Caco-2 (cell line): ENCODE results near the gene UGT1A4. TPM values are rescaled to one million over a fixed set of nuclear protein-coding genes. Genes with fewer than 3 reads are reported as not detected.

Experiments
- BruUV-seq: library from RNA; stranded (reverse); fragments of 400-500 nt; replicated peaks from 2 replicates; lab custom pipeline; 2021; lab: Mats Ljungman, UMichigan
- CTCF ChIA-PET: fragments of 300-600 bp; sonication (Branson Sonifier 250); formaldehyde crosslinking; loops from one replicate; lab custom pipeline; 2022; ENCODE audit warnings: antibody characterized with exemption; lab: Charles Lee
- POLR2A ChIA-PET: fragments of 300-600 bp; sonication (Branson Sonifier 250); formaldehyde crosslinking; loops from one replicate; lab custom pipeline; 2022; ENCODE audit warnings: antibody characterized with exemption; lab: Charles Lee
- DNase-seq, 2 experiments: peaks; one replicate each; pipeline versions ENCODE4 v3.0.0 to v3.0.0-alpha.2; 2020 to 2022
- H3K27me3 ChIP-seq: replicated peaks from 2 replicates; pipeline ENCODE4 v1.6.0; 2011; ENCODE audit warnings: low read length; ENCODE audit not compliant: control insufficient read depth, insufficient read depth
- H3K36me3 ChIP-seq: 2 replicates; pipeline ENCODE4 v1.5.1; 2011; ENCODE audit warnings: low read length; ENCODE audit not compliant: control insufficient read depth, insufficient read depth
- H3K4me1 ChIP-seq: fragments of 250-450 bp; sonication (Bioruptor Pico); 2 replicates; pipeline ENCODE4 v1.5.1; 2020; ENCODE audit warnings: mild to moderate bottlenecking
- H3K4me3 ChIP-seq: 2 replicates; pipeline ENCODE4 v1.5.1; 2011; ENCODE audit warnings: low read depth, mild to moderate bottlenecking, control low read depth, low read length
- H3K9me3 ChIP-seq: fragments of 250-450 bp; sonication (Bioruptor Pico); 2 replicates; pipeline ENCODE4 v1.5.1; 2020; ENCODE audit warnings: mild to moderate bottlenecking, moderate library complexity
- H3K27ac Mint-ChIP-seq: one replicate; pipeline ENCODE4 v1.8.0; 2022; ENCODE audit warnings: mixed read lengths; ENCODE audit not compliant: unreplicated experiment
- H3K27me3 Mint-ChIP-seq: one replicate; pipeline ENCODE4 v1.8.0; 2022; ENCODE audit warnings: mixed read lengths; ENCODE audit not compliant: insufficient read depth, unreplicated experiment
- H3K36me3 Mint-ChIP-seq: one replicate; pipeline ENCODE4 v1.8.0; 2022; ENCODE audit warnings: mild to moderate bottlenecking, mixed read lengths; ENCODE audit not compliant: insufficient read depth, unreplicated experiment
- H3K4me1 Mint-ChIP-seq: one replicate; pipeline ENCODE4 v1.8.0; 2022; ENCODE audit warnings: low read depth, mixed read lengths; ENCODE audit not compliant: unreplicated experiment
- H3K4me3 Mint-ChIP-seq: one replicate; pipeline ENCODE4 v1.8.0; 2022; ENCODE audit warnings: mild to moderate bottlenecking, moderate library complexity, mixed read lengths; ENCODE audit not compliant: unreplicated experiment
- H3K9me3 Mint-ChIP-seq: one replicate; pipeline ENCODE4 v1.8.0; 2022; ENCODE audit warnings: mixed read lengths; ENCODE audit not compliant: unreplicated experiment
- intact Hi-C: fragments of 100-400 bp; cut with micrococcal nuclease; formaldehyde crosslinking; loops from one replicate; pipeline ENCODE4 v1.10.0; 2022; ENCODE audit not compliant: unreplicated experiment
- total RNA-seq: library from RNA; stranded (reverse); gene quantifications from 2 replicates; pipeline ENCODE4 v1.2.3, GENCODE V29; 2022
- TF ChIP-seq, protein P1 (sequence below), 2 experiments: fragments of 200-600 bp in 1 of 2; IDR thresholded peaks; 1 replicate in 1 of 2; 2 replicates in 1 of 2; pipeline versions ENCODE4 v1.5.1 to v1.8.0; 2011 to 2022; ENCODE audit warnings: antibody characterized with exemption in 1 of 2, control low read depth in 1 of 2, inconsistent platforms in 1 of 2, low read depth in 1 of 2, low read length in 1 of 2, mild to moderate bottlenecking in 1 of 2, moderate library complexity in 1 of 2; ENCODE audit not compliant: insufficient read depth in 1 of 2, severe bottlenecking in 1 of 2, unreplicated experiment in 1 of 2

Gene UGT1A4
- total RNA-seq, 1 experiment from 2014 or later = 0.79 TPM

DNA sequence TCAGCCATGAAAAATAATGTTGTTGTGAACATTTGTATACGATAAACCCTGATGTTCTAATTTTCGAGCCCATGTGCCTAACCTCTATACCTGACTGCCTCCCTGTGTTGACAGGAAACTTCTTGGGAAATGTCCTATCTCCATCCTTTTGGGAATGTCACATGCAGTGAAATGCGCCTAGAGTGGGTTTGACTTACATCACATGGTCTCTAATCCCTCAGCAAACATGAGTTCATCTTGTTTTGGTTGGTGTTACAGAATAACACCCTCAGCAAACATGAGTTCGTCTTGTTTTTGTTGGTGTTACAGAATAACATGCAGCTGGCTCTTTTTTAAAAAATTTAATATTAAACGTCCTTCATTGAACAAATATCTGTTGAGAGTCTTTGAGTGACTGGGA, 30.2 kb upstream of the UGT1A4 start:
- POLR2A ChIA-PET = no interaction called here
- Histone ChIP-seq H3K27me3 (no peaks in the 10 kb centered on the region), H3K4me3 (no peak overlapping the region), H3K9me3 (no peaks in the 10 kb centered on the region), H3K36me3 (no peaks in the 10 kb centered on the region), H3K4me1 (peaks cover 12% of the 10 kb centered on the region; the same call in 1 of the 2 replicates)
- TF ChIP-seq, protein P1, sequence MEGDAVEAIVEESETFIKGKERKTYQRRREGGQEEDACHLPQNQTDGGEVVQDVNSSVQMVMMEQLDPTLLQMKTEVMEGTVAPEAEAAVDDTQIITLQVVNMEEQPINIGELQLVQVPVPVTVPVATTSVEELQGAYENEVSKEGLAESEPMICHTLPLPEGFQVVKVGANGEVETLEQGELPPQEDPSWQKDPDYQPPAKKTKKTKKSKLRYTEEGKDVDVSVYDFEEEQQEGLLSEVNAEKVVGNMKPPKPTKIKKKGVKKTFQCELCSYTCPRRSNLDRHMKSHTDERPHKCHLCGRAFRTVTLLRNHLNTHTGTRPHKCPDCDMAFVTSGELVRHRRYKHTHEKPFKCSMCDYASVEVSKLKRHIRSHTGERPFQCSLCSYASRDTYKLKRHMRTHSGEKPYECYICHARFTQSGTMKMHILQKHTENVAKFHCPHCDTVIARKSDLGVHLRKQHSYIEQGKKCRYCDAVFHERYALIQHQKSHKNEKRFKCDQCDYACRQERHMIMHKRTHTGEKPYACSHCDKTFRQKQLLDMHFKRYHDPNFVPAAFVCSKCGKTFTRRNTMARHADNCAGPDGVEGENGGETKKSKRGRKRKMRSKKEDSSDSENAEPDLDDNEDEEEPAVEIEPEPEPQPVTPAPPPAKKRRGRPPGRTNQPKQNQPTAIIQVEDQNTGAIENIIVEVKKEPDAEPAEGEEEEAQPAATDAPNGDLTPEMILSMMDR (IDR thresholded peaks at IDR 0.05; ENCODE audit: insufficient read depth in 1 of 2, low read depth in 1 of 2, low read length in 1 of 2, severe bottlenecking in 1 of 2, unreplicated experiment in 1 of 2) = no peak
- H3K27ac Mint-ChIP-seq = no peak overlapping the region
- H3K4me1 Mint-ChIP-seq = no peaks in the 10 kb centered on the region
- DNase-seq = no peak
- no TSS peak for BruUV-seq
- no peak overlapping the region for H3K4me3 Mint-ChIP-seq
- intact Hi-C loops = no loop called here
- H3K27me3 Mint-ChIP-seq = no peaks in the 10 kb centered on the region
- H3K36me3 Mint-ChIP-seq = peaks cover 10% of the 10 kb centered on the region
- no peaks in the 10 kb centered on the region for H3K9me3 Mint-ChIP-seq
- CTCF ChIA-PET = no interaction called here

DNA sequence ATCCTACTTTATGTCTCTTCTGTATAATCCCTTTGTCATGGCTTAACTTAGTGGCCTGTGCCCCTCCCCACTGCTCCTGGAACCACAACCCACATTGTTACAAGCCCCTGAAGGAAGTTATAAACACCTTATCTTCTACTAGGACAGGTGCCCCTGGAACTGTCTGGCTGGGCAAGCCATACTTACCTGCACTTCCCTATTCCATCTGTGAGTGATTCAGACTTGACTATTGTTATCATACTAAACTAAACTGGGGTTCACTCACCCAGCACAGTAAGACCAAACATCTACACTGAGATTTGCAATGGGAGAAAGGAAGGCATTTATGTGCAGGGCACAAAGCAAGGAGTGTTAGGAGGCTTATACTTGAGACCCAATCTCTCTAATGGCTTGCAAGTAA, 29.5 kb upstream of the UGT1A4 start:
- Histone ChIP-seq H3K4me3 (no peak overlapping the region), H3K4me1 (peaks cover 12% of the 10 kb centered on the region; the same call in 1 of the 2 replicates), H3K27me3 (no peaks in the 10 kb centered on the region), H3K9me3 (no peaks in the 10 kb centered on the region), H3K36me3 (no peaks in the 10 kb centered on the region)
- POLR2A ChIA-PET = no interaction called here
- Mint-ChIP-seq H3K9me3 (no peaks in the 10 kb centered on the region), H3K4me1 (no peaks in the 10 kb centered on the region), H3K36me3 (peaks cover 17% of the 10 kb centered on the region), H3K4me3 (no peak overlapping the region), H3K27me3 (no peaks in the 10 kb centered on the region), H3K27ac (no peak overlapping the region)
- BruUV-seq = no TSS peak
- TF ChIP-seq, protein P1 (IDR thresholded peaks at IDR 0.05; ENCODE audit: insufficient read depth in 1 of 2, low read depth in 1 of 2, low read length in 1 of 2, severe bottlenecking in 1 of 2, unreplicated experiment in 1 of 2) = no peak
- intact Hi-C loops = no loop called here
- CTCF ChIA-PET = no interaction called here
- DNase-seq = no peak

DNA sequence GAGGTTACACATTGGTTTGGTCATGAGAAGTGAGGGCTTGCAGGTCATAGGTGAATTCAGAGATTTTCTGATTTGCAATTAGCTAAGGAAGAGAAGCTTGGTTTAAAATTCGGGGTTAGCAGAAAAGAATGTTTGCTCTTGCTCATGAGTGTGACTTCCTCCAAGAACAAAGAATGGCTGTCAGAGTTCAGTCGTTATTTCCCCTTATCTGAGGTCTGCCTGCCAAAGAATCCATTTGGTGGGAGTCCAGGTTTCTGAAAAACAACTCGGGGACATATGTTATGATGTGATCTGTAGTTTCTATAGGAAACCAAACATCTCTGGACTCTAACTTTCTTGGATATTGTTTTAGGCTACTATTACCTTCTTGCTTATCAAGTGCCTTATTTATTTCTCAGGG, 29.0 kb upstream of the UGT1A4 start:
- intact Hi-C loops = no loop called here
- no TSS peak for BruUV-seq
- H3K4me3 ChIP-seq = no peak overlapping the region
- no peaks in the 10 kb centered on the region for H3K9me3 ChIP-seq
- Mint-ChIP-seq H3K27ac (no peak overlapping the region), H3K4me3 (no peak overlapping the region), H3K4me1 (no peaks in the 10 kb centered on the region), H3K27me3 (no peaks in the 10 kb centered on the region), H3K9me3 (no peaks in the 10 kb centered on the region), H3K36me3 (peaks cover 17% of the 10 kb centered on the region)
- peaks cover 12% of the 10 kb centered on the region; the same call in 1 of the 2 replicates for H3K4me1 ChIP-seq
- TF ChIP-seq, protein P1 (IDR thresholded peaks at IDR 0.05; ENCODE audit: insufficient read depth in 1 of 2, low read depth in 1 of 2, low read length in 1 of 2, severe bottlenecking in 1 of 2, unreplicated experiment in 1 of 2) = no peak
- no peaks in the 10 kb centered on the region for H3K36me3 ChIP-seq
- no peak for DNase-seq
- ChIA-PET POLR2A (no interaction called here), CTCF (no interaction called here)
- no peaks in the 10 kb centered on the region for H3K27me3 ChIP-seq
